GM06990 (cell line): ENCODE measurements around the gene C3orf38.
"Not testable (repeated sequence)": the region's sequence is repeated elsewhere in the genome, so short reads cannot be mapped to it uniquely, and the experiment has no call there.

ENCODE experiments used
- DNase-seq: peaks from one replicate; pipeline ENCODE4 v3.0.0-alpha.2; 2011; ENCODE audit not compliant: insufficient read length; ENCODE audit errors: extremely low read depth
- H3K27me3 ChIP-seq: replicated peaks from 2 replicates; pipeline ENCODE4 v1.6.0; 2011; ENCODE audit warnings: low read length; ENCODE audit not compliant: control insufficient read depth, insufficient read depth
- H3K36me3 ChIP-seq: 2 replicates; pipeline ENCODE4 v1.5.1; 2011; ENCODE audit warnings: low read length; ENCODE audit not compliant: control insufficient read depth, insufficient read depth
- H3K4me3 ChIP-seq: replicated peaks from 2 replicates; pipeline ENCODE4 v1.5.1; 2011; ENCODE audit warnings: low read depth, mild to moderate bottlenecking, control low read depth, low read length
- TF ChIP-seq, protein P1 (sequence below): IDR thresholded peaks from 2 replicates; pipeline ENCODE4 v1.5.1; 2011; ENCODE audit warnings: low read length, control low read depth, mild to moderate bottlenecking, inconsistent platforms; ENCODE audit not compliant: insufficient read depth, poor library complexity, severe bottlenecking

Gene C3orf38

DNA sequence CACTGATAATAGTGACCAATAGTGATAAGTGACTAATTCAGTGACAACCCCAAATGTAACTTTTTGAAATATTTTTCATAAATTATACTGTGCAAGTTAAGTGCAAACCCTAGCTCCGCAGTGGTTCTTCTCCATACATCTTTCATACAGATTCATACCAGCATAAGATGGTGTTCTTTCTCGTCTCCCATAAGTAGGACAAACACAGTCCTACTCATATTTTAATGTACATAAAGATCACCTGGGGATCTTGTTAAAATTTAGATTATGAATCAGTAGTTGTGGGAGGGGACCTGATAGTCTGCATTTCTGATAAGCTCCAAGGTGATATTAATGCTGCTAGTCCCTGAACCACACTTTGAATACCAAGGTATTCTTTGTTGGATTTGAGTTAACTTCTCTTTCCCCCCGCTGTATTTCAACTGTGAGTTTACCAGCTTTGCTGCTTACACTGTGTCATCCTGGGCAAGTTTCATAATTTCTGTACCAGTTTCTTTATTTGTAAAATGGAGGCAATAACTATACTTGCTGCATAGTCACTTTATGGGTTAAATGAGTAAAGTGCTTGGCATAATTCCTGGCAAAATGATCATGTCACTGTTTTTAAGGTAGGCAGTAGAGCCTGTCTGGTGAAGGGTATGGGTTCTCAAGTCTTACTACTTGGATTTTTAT, 34.7 kb upstream of the C3orf38 start:
- no peak overlapping the region for H3K4me3 ChIP-seq
- H3K36me3 ChIP-seq: no peaks in the 10 kb centered on the region; the same call in none of the 2 replicates
- DNase-seq: no peak
- no peaks in the 10 kb centered on the region for H3K27me3 ChIP-seq
- TF ChIP-seq, protein P1, sequence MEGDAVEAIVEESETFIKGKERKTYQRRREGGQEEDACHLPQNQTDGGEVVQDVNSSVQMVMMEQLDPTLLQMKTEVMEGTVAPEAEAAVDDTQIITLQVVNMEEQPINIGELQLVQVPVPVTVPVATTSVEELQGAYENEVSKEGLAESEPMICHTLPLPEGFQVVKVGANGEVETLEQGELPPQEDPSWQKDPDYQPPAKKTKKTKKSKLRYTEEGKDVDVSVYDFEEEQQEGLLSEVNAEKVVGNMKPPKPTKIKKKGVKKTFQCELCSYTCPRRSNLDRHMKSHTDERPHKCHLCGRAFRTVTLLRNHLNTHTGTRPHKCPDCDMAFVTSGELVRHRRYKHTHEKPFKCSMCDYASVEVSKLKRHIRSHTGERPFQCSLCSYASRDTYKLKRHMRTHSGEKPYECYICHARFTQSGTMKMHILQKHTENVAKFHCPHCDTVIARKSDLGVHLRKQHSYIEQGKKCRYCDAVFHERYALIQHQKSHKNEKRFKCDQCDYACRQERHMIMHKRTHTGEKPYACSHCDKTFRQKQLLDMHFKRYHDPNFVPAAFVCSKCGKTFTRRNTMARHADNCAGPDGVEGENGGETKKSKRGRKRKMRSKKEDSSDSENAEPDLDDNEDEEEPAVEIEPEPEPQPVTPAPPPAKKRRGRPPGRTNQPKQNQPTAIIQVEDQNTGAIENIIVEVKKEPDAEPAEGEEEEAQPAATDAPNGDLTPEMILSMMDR: no peak

DNA sequence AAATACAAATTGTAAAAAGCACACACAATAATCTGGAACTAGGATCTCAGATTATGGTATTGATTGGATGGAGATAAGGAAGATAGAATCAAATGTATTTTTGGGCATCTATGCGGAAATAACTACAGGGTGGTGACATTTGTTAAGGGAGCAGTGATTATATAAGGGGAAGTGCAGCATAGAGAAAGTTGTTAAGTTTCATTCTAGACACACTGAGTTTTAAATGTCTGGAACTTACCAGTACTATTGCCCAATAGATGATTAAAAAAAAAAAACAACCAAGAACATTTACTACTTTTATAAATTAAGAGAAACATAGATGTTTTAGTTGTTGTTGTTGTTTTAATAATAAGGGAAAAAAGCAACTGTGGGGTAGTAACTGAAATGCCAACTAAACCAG, 32.1 kb upstream of the C3orf38 start:
- no peak overlapping the region for H3K4me3 ChIP-seq
- no peaks in the 10 kb centered on the region for H3K27me3 ChIP-seq
- no peaks in the 10 kb centered on the region; the same call in none of the 2 replicates for H3K36me3 ChIP-seq
- no peak for DNase-seq
- TF ChIP-seq, protein P1: no peak

DNA sequence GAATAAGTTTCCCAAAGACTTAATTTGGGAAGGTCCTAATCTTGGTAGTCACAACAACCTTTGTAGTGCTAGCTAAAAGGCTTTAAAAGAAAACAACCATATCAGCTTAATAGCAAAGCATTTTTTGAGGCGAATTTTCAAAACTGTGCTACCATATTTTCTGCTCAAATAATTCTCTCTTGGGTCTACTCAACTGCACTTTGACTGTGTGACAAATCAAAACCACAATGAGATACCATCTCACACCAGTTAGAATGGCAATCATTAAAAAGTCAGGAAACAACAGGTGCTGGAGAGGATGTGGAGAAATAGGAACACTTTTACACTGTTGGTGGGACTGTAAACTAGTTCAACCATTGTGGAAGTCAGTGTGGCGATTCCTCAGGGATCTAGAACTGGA, 31.2 kb upstream of the C3orf38 start:
- DNase-seq, H3K4me3 ChIP-seq, H3K36me3 ChIP-seq, H3K27me3 ChIP-seq: not testable (repeated sequence)

DNA sequence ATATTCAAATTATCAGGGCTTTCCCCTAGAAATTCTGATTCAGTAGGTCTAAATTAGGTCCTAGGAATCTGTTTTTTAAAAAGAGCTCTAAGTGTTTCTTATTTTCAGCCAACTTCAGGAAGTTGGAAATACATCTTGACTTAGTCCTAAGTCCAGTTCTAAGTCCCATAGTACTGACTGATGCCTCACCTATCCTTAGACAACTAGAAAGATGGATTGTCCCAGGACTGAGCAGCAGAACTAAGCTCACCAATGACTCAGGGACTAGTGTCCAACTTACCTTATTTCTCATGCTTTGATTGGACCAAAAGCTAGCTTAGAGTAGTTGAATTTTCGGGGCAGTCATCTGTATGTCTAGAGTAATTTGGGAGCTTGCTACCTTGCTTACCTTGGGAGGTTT, 26.2 kb upstream of the C3orf38 start:
- no peaks in the 10 kb centered on the region for H3K27me3 ChIP-seq
- TF ChIP-seq, protein P1: no peak
- no peak for DNase-seq
- H3K4me3 ChIP-seq: no peak overlapping the region
- no peaks in the 10 kb centered on the region for H3K36me3 ChIP-seq

DNA sequence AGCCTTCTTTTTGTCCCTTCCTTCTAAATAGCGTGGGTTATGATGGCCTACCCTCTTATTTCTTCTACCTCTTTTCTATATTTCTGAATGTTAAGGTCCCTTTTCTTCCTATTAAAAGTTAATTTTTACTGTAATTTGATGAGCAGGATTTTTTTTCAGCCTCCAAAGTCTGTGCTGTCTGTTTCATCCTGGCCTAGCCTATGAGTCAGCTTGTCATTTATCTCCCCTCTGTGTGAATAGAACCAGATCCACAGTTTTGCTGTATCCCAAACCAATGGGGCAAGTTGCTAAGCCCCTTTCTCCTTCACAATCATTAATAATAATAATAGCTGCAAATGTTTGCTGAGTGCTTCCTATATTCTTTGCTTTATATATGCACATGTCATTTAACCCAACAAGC, 18.1 kb upstream of the C3orf38 start:
- TF ChIP-seq, protein P1: no peak
- no peak overlapping the region for H3K4me3 ChIP-seq
- no peaks in the 10 kb centered on the region for H3K27me3 ChIP-seq
- DNase-seq: no peak
- no peaks in the 10 kb centered on the region; the same call in 1 of the 2 replicates for H3K36me3 ChIP-seq

DNA sequence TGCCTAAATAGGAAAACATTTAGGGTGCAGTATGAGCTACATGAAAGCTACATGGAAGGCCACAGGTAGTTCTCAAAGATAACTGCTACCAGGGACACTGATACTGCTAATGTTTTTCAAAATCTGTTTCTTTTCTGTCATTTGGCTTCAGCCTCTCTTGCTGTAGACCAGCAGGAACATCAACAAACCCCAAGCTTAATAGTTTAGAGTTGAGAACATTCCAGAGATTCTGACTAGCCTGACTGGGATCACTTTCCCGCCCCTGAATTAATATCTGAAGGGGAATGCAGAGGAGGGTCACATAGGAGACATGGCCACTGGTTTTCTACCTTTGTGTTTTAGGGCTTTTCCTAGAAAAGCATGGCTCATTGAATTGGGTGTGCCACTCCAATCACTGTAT, 16.9 kb upstream of the C3orf38 start:
- Histone ChIP-seq H3K4me3 (no peak overlapping the region), H3K36me3 (no peaks in the 10 kb centered on the region; the same call in 1 of the 2 replicates), H3K27me3 (no peaks in the 10 kb centered on the region)
- TF ChIP-seq, protein P1: no peak
- DNase-seq: no peak
